Cardiac ventricle fibroblast (primary cell): ENCODE measurements around the gene FGF11. TPM values are rescaled to one million over a fixed set of nuclear protein-coding genes. Genes with fewer than 3 reads are reported as not detected.

Experiments
- total RNA-seq: library from RNA; depleted of rRNA; stranded (reverse); fragments of >200 nt; gene quantifications from 2 replicates; pipeline ENCODE4 v1.2.3, GENCODE V29; 2015

FGF11 gene
- total RNA-seq: 1.1 and 1.2 TPM in 2 replicates

GRCh38 chr17:7439462-7440112 is at the start of gene FGF11:
Gene FGF11 (plus strand): TSS chr17:7439512. CDS start chr17:7439621, 109 bp downstream.

GRCh38 chr17:7394452-7395191 is 44.7 kb upstream of the FGF11 start, which contains the start of gene PLSCR3:
Gene PLSCR3 (minus strand): TSS chr17:7394525. CDS start chr17:7394110, 415 bp downstream.

GRCh38 chr17:7403977-7404736 is 35.2 kb upstream of the FGF11 start, which contains the start of gene TMEM256:
Gene TMEM256 (minus strand): TSS chr17:7404097. CDS start chr17:7404084, 13 bp downstream.

DNA sequence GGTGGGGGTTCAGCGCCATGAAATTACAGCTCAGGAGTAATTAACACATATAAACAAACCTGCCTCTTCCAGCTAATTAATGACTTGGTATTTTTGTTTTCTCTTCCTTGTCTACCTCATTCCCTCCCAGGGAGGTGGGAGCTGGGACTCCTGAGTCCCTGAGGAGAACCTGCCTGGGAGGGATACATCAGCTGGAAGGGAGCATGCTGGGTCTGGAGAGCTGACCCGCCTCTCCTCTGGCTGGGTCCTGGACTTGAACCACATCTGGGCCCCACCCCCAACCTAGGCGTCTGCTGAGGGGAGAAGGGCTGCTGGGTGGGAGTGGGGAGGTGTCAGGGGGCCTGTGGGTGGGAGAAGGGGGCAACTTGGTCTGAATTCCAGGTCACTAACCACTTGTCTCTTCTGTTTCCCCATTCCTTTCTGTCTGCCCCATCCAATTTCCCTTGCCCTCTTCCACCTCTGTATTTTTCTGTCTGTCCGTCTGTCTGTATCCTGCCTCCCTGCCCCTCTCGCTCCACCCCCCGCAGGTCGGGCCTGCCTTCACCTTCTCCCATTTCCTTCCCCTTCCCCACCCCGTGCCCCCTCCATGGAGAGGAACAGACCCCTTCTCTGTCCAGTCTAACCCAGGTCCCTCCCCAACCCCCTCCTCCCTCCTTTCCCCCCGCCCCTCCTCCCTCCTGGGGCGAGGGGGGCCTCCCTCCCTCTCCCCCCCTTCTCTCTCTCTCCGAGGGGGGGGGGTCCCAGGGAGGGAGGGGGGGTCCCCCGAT is 31.6 kb upstream of the FGF11 start, which contains the start of gene NLGN2:
TSS of gene NLGN2 (plus strand) at position 361 of the 767 bp plus-strand sequence. CDS start 411 bp downstream, outside the sequence.

DNA sequence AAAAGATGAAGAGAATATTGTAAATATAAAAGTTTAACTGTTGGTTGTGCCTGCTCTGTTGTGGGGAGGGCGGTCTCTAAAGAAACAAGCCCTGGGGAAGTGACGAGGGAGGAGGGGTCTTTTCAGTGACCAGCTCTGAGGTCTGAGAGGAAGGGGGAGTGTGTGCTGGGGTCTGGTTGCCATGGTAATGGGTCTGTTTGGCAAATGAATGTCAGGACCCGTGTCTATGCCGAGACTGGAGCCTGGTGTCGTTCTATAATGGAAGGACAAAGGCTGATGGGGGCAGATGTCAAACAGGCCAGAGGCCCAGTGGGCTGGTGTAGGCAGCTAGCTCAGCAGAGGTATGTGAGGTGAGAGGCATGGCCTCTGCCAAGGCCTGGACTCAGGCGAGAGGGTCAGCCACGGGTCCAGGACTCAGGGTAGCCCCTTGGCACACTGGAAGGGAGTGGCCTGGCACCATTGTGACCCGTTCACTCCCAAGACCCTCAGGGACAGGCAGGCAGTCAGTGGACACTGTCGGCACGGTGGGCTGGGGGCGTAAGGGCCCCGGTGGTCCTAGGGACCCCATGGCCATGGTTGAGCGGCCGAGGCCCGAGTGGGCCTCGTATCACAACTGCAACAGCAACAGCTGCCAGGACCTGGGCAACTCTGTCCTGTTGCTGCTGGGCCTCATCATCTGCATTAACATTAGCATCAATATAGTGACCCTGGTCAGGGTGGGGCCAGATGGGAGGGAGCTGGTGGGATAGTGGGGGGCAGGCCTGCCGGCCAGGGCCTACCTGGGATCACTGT is 19.3 kb upstream of the FGF11 start, which contains the start of gene SPEM1:
TSS of gene SPEM1 (plus strand) at position 506 of the 792 bp plus-strand sequence. CDS start at position 567, 61 bp downstream.

GRCh38 chr17:7425316-7425715 is 14.0 kb upstream of the FGF11 start, which contains the start of gene SPEM2:
Gene SPEM2 (plus strand): TSS chr17:7425616. CDS start chr17:7425689, 73 bp downstream.

DNA sequence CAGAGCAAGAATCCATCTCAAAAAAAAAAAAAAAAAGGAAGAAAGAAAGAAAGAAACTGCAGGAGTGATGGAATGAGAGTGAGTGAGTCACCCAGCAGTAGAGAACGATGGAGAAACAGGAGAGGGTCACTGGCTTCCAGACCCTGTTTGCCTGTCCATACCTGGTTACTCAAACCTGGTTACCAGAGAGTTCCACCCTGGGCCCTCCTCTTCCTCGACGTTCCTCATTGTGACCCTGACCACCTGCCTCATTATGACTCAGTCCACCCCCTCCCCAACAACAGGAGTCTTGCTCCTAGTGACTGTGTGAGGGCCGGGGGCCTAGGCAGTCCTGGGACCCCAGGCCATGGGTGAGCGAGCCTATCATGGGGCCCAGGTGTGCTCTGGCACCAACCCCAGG is 10.8 kb upstream of the FGF11 start, which contains the start of gene SPEM3:
TSS of gene SPEM3 (plus strand) at position 301 of the 400 bp plus-strand sequence. CDS start at position 347, 46 bp downstream.

DNA sequence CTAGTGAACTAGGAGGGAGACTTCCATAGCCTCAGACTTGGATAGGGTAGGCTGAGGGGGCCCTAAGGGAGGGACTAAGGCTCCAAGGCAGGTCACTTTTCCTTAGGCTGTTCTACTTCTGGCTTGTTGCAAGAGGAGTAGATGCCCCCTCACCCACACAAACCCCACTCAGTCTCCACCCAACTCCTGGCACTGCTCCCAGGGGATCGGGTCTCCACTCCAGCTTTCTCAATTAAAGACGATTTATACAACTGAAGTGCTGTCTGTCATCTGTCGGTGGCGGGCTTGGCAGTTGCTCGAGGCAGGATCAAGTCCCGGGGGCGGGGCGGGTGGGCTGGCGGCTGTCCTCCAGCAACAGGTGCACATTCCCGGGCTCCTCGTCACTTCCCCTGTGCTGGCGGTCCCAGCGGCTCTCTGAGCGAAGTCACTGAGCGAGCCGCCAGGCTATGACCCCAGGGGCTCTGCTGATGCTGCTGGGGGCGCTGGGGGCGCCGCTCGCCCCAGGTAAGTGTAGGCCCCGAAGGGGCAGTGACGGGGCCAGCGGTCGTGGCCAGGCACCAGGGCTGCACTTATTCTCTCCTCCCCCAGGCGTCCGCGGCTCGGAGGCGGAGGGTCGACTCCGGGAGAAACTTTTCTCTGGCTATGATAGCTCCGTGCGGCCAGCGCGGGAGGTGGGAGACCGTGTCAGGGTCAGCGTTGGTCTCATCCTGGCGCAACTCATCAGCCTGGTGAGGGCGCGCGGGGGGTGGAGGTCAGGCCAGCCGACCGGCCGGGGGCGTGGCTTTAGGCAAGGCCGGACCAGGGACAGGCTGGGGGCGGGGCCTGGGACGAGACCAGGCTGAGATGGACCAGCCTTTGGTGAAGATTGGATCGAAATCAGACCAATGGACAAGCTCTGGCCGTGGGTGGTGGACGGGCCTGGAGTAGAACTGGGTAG is 5.6 kb downstream of the FGF11 start, which contains the start of gene CHRNB1:
TSS of gene CHRNB1 (plus strand) at position 380 of the 937 bp plus-strand sequence. CDS start at position 447, 67 bp downstream.

GRCh38 chr17:7479213-7480088 is 40.1 kb downstream of the FGF11 start, which contains the start of gene ZBTB4:
Gene ZBTB4 (minus strand): TSS chr17:7479631. CDS start chr17:7466801, 12,830 bp downstream.

DNA sequence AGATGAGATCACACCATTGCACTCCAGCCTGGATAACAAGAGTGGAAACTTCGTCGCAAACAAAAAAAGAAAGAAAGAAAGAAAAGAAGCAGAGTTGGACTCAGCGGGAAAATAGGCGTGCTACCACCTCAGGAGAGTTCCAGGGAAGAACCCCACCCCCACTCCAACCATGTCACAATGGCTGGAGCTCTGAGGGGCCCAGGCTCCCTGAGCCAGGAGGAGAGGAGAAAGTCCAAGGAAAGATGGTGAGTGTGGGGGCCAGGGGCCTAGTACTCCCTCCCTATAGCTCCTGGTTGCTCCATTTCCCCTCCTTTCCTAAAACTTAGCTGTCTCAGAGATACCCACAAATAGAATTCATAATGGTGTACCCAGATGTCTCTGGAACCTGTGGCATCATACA is 42.0 kb downstream of the FGF11 start, which contains the start of gene SLC35G6:
TSS of gene SLC35G6 (plus strand) at position 172 of the 400 bp plus-strand sequence. CDS start at position 243, 71 bp downstream.

DNA sequence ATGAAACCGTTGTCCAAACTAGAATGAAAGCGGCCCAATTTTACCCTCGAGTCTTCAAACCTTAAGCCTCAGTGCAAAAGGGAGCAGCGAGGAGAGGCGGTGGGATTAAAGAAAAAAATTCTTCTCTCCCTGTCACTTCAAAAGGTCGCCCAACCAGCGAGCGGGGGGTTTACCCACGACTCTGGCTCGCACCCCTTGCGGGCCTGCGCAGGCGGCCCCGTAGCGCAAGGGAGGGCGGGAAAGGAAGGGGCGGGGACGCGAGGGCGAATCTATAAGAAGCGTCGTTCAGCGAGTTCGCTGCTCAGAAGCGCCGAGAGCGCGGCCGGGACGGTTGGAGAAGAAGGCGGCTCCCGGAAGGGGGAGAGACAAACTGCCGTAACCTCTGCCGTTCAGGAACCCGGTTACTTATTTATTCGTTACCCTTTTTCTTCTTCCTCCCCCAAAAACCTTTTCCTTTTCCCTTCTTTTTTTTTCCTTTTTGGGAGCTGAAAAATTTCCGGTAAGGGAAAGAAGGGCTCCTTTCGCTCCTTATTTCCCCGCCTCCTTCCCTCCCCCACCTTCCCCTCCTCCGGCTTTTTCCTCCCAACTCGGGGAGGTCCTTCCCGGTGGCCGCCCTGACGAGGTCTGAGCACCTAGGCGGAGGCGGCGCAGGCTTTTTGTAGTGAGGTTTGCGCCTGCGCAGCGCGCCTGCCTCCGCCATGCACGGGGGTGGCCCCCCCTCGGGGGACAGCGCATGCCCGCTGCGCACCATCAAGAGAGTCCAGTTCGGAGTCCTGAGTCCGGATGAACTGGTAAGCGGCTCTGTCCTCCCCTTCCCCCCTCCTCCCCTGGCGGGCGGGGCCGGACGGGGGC is 45.0 kb downstream of the FGF11 start, which contains the start of gene POLR2A:
TSS of gene POLR2A (plus strand) at position 300 of the 852 bp plus-strand sequence.

Other genes with a start within 250 kb of the FGF11 start
- gene DLG4, start 219.7 kb upstream of the FGF11 start, total RNA-seq: 17.7 and 21.6 TPM in 2 replicates
- gene ACADVL, start 219.6 kb upstream of the FGF11 start, total RNA-seq: 281 and 473 TPM in 2 replicates
- gene DVL2, start 205.0 kb upstream of the FGF11 start, total RNA-seq: 31.5 and 44.1 TPM in 2 replicates
- gene PHF23, start 200.1 kb upstream of the FGF11 start, total RNA-seq: 38.6 and 48.0 TPM in 2 replicates
- gene GABARAP, start 197.1 kb upstream of the FGF11 start, total RNA-seq: 318 and 677 TPM in 2 replicates
- gene CTDNEP1, start 187.8 kb upstream of the FGF11 start, total RNA-seq: 78.3 and 99.5 TPM in 2 replicates
- gene ELP5, start 187.3 kb upstream of the FGF11 start, total RNA-seq: 30.1 and 41.1 TPM in 2 replicates
- 2.0 TPM in 1 of 2 replicates, not detected in the other for gene CLDN7, start 177.0 kb upstream of the FGF11 start, total RNA-seq
- gene SLC2A4, start 157.8 kb upstream of the FGF11 start, total RNA-seq: 0.05 TPM in 1 of 2 replicates, not detected in the other
- gene YBX2, start 144.9 kb upstream of the FGF11 start, total RNA-seq: 0.06 TPM in 1 of 2 replicates, not detected in the other
- gene EIF5A, start 131.9 kb upstream of the FGF11 start, total RNA-seq: 259 and 332 TPM in 2 replicates
- 29.9 and 34.0 TPM in 2 replicates for gene GPS2, start 124.2 kb upstream of the FGF11 start, total RNA-seq
- gene NEURL4, start 110.2 kb upstream of the FGF11 start, total RNA-seq: 6.4 and 12.7 TPM in 2 replicates
- 0.73 TPM in 1 of 2 replicates, not detected in the other for gene ACAP1, start 103.0 kb upstream of the FGF11 start, total RNA-seq
- 11.9 and 14.6 TPM in 2 replicates for gene KCTD11, start 87.3 kb upstream of the FGF11 start, total RNA-seq
- gene TMEM95, start 84.4 kb upstream of the FGF11 start, total RNA-seq: not detected in 2 replicates
- gene TNK1, start 58.4 kb upstream of the FGF11 start, total RNA-seq: 0.05 TPM in 1 of 2 replicates, not detected in the other
- gene PLSCR3, start 45.0 kb upstream of the FGF11 start, total RNA-seq: 48.7 and 57.0 TPM in 2 replicates
- 42.9 and 68.5 TPM in 2 replicates for gene TMEM256, start 35.4 kb upstream of the FGF11 start, total RNA-seq
- gene NLGN2, start 31.7 kb upstream of the FGF11 start, total RNA-seq: 20.6 and 23.5 TPM in 2 replicates
- gene SPEM1, start 19.2 kb upstream of the FGF11 start, total RNA-seq: not detected in 2 replicates
- gene SPEM2, start 13.9 kb upstream of the FGF11 start, total RNA-seq: not detected in 2 replicates
- gene SPEM3, start 10.7 kb upstream of the FGF11 start, total RNA-seq: not detected in 2 replicates
- 0.62 and 2.1 TPM in 2 replicates for gene TMEM102, start 4.1 kb upstream of the FGF11 start, total RNA-seq
- gene CHRNB1, start 5.5 kb downstream of the FGF11 start, total RNA-seq: 2.5 and 4.8 TPM in 2 replicates
- 25.5 and 32.9 TPM in 2 replicates for gene ZBTB4, start 40.1 kb downstream of the FGF11 start, total RNA-seq
- gene SLC35G6, start 41.9 kb downstream of the FGF11 start, total RNA-seq: not detected in 2 replicates
- 67.3 and 74.0 TPM in 2 replicates for gene POLR2A, start 44.9 kb downstream of the FGF11 start, total RNA-seq
- 14.6 and 15.0 TPM in 2 replicates for gene TNFSF12, start 109.5 kb downstream of the FGF11 start, total RNA-seq
- 3.2 and 8.0 TPM in 2 replicates for gene TNFSF13, start 119.2 kb downstream of the FGF11 start, total RNA-seq
- 30.5 and 32.1 TPM in 2 replicates for gene SENP3, start 122.4 kb downstream of the FGF11 start, total RNA-seq
- gene CD68, start 140.1 kb downstream of the FGF11 start, total RNA-seq: 25.7 and 31.7 TPM in 2 replicates
- gene MPDU1, start 144.3 kb downstream of the FGF11 start, total RNA-seq: 62.5 and 77.8 TPM in 2 replicates
- 0.20 and 0.25 TPM in 2 replicates for gene SOX15, start 150.6 kb downstream of the FGF11 start, total RNA-seq
- gene FXR2, start 175.4 kb downstream of the FGF11 start, total RNA-seq: 20.4 and 24.7 TPM in 2 replicates
- gene SAT2, start 188.3 kb downstream of the FGF11 start, total RNA-seq: 131 and 141 TPM in 2 replicates
- gene SHBG, start 190.6 kb downstream of the FGF11 start, total RNA-seq: 0.81 and 0.83 TPM in 2 replicates
- gene ATP1B2, start 211.4 kb downstream of the FGF11 start, total RNA-seq: 0.10 and 0.12 TPM in 2 replicates
- gene TP53, start 248.0 kb downstream of the FGF11 start, total RNA-seq: 33.1 and 47.9 TPM in 2 replicates
- gene WRAP53, start 249.0 kb downstream of the FGF11 start, total RNA-seq: 4.1 and 4.9 TPM in 2 replicates